Gastroesophageal sphincter (tissue), 3 donors: ENCODE data around the gene MMP24.

Source experiments
- POLR2A ChIP-seq, 2 donors: fragments of 450-650 bp; IDR thresholded peaks; one replicate each; pipeline ENCODE4 v1.6.1; 2017; ENCODE audit warnings: antibody characterized with exemption in 2 of 2, mild to moderate bottlenecking in 2 of 2, moderate library complexity in 1 of 2
- TF ChIP-seq, protein P1 (sequence below), 4 experiments: fragments of 200-600 bp in 2 of 4; fragments of 450-650 bp in 2 of 4; sonication (generic) in 1 of 4; IDR thresholded peaks; one replicate each; pipeline ENCODE4 v1.5.1; 2017 to 2019; ENCODE audit warnings: antibody characterized with exemption in 4 of 4, mild to moderate bottlenecking in 2 of 4, moderate library complexity in 2 of 4

DNA sequence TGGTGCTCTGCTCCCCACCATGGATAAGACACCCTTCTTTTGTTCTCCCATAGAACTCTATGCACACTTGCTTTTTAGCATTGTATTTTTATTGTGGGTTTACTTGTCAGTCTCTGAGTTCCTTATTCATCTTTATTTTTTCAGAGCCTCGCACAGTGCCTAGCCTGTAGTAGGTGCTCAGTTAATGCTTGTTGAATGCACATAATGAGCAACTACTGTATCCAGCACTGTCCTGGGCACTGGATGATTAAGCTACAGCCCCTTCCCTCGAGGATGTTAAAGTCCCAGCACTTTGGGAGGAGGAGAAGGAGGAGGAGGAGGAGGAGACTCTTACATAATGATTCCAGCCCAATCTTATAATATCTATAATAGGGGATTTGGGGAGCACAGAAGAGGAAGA lies 16.8 kb downstream of the MMP24 start:
- TF ChIP-seq POLR2A (IDR thresholded peaks at IDR 0.05) = no peak
- TF ChIP-seq, protein P1, sequence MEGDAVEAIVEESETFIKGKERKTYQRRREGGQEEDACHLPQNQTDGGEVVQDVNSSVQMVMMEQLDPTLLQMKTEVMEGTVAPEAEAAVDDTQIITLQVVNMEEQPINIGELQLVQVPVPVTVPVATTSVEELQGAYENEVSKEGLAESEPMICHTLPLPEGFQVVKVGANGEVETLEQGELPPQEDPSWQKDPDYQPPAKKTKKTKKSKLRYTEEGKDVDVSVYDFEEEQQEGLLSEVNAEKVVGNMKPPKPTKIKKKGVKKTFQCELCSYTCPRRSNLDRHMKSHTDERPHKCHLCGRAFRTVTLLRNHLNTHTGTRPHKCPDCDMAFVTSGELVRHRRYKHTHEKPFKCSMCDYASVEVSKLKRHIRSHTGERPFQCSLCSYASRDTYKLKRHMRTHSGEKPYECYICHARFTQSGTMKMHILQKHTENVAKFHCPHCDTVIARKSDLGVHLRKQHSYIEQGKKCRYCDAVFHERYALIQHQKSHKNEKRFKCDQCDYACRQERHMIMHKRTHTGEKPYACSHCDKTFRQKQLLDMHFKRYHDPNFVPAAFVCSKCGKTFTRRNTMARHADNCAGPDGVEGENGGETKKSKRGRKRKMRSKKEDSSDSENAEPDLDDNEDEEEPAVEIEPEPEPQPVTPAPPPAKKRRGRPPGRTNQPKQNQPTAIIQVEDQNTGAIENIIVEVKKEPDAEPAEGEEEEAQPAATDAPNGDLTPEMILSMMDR (IDR thresholded peaks at IDR 0.05) = no peak
